MCF 10A (cell line): ENCODE measurements around the gene SLC25A20. TPM values are rescaled to one million over a fixed set of nuclear protein-coding genes. Genes with fewer than 3 reads are reported as not detected.

Experiments used
- BruUV-seq: library from RNA; stranded (reverse); fragments of 400-500 nt; replicated peaks from 2 replicates; lab custom pipeline; 2021; lab: Mats Ljungman, UMichigan
- CTCF ChIA-PET: fragments of 300-600 bp; sonication (Branson Sonifier 250); formaldehyde crosslinking; extraction: SDS; loops from one replicate; lab custom pipeline; 2021; ENCODE audit warnings: antibody characterized with exemption, inconsistent platforms; lab: Yijun Ruan, JAX
- POLR2A ChIA-PET: fragments of 300-600, 350-650 bp; sonication (Branson Sonifier 250); formaldehyde crosslinking; extraction: SDS; loops from one replicate; lab custom pipeline; 2020; ENCODE audit warnings: antibody characterized with exemption, inconsistent platforms; lab: Yijun Ruan, JAX
- DNase-seq: peaks from one replicate; pipeline ENCODE4 v3.0.0-alpha.2; 2018; ENCODE audit not compliant: unreplicated experiment
- H3K27ac Mint-ChIP-seq: one replicate; pipeline ENCODE4 v1.8.0; 2022; ENCODE audit warnings: mild to moderate bottlenecking, low read depth, mixed read lengths; ENCODE audit not compliant: unreplicated experiment
- H3K27me3 Mint-ChIP-seq: one replicate; pipeline ENCODE4 v1.8.0; 2022; ENCODE audit warnings: mixed read lengths; ENCODE audit not compliant: insufficient read depth, unreplicated experiment
- H3K36me3 Mint-ChIP-seq: one replicate; pipeline ENCODE4 v1.8.0; 2022; ENCODE audit warnings: mild to moderate bottlenecking, moderate library complexity, mixed read lengths; ENCODE audit not compliant: insufficient read depth, unreplicated experiment
- H3K4me1 Mint-ChIP-seq: one replicate; pipeline ENCODE4 v1.8.0; 2022; ENCODE audit warnings: mixed read lengths; ENCODE audit not compliant: insufficient read depth, unreplicated experiment
- H3K4me3 Mint-ChIP-seq: one replicate; pipeline ENCODE4 v1.8.0; 2022; ENCODE audit warnings: mild to moderate bottlenecking, moderate library complexity, mixed read lengths; ENCODE audit not compliant: unreplicated experiment
- H3K9me3 Mint-ChIP-seq: one replicate; pipeline ENCODE4 v1.8.0; 2022; ENCODE audit warnings: mixed read lengths; ENCODE audit not compliant: unreplicated experiment
- CTCF ChIP-seq: fragments of 200-600 bp; IDR thresholded peaks from one replicate; pipeline ENCODE4 v1.8.0; 2022; ENCODE audit warnings: antibody characterized with exemption, mild to moderate bottlenecking; ENCODE audit not compliant: unreplicated experiment
- intact Hi-C: fragments of 100-400 bp; cut with micrococcal nuclease; formaldehyde crosslinking; loops from 2 replicates; pipeline ENCODE4 v1.14.1; 2022
- total RNA-seq: library from RNA; stranded (reverse); gene quantifications from 2 replicates; pipeline ENCODE4 v1.2.3, GENCODE V29; 2022

The SLC25A20 gene
- total RNA-seq, 1 experiment from 2014 or later, result 11.5 TPM

GRCh38 chr3:48885753-48886152 is 12.9 kb downstream of the SLC25A20 start:
- H3K36me3 Mint-ChIP-seq, result peaks cover 22% of the 10 kb centered on the region
- TF ChIP-seq CTCF, result no peak
- no peak overlapping the region for H3K4me3 Mint-ChIP-seq
- no peaks in the 10 kb centered on the region for H3K4me1 Mint-ChIP-seq
- H3K9me3 Mint-ChIP-seq, result no peaks in the 10 kb centered on the region
- DNase-seq, result no peak
- BruUV-seq, result no TSS peak
- H3K27ac Mint-ChIP-seq, result no peak overlapping the region
- ChIA-PET CTCF (no interaction called here), POLR2A (no interaction called here)
- H3K27me3 Mint-ChIP-seq, result no peaks in the 10 kb centered on the region
- intact Hi-C loops, result no loop called here

- BruUV-seq, result no TSS peak
These were observed 17.0 kb downstream of the SLC25A20 start for GRCh38 chr3:48881652-48882114.

GRCh38 chr3:48881006-48881405 is 17.7 kb downstream of the SLC25A20 start:
- no TSS peak for BruUV-seq

More at GRCh38 chr3:48881652-48882114, 17.0 kb downstream of the SLC25A20 start:
- Mint-ChIP-seq H3K36me3 (peaks cover 25% of the 10 kb centered on the region), H3K27me3 (no peaks in the 10 kb centered on the region), H3K4me1 (no peaks in the 10 kb centered on the region), H3K9me3 (no peaks in the 10 kb centered on the region), H3K4me3 (no peak overlapping the region), H3K27ac (no peak overlapping the region)
- ChIA-PET POLR2A (interaction anchor here (1.9 kb wide), 1 partner anchor 17 kb away, joined by 5 read pairs; the partner anchor contains the start of gene SLC25A20), CTCF (no interaction called here)
- TF ChIP-seq CTCF, result no peak
- intact Hi-C loops, result no loop called here
- no peak for DNase-seq

GRCh38 chr3:48879994-48880377 is 18.7 kb downstream of the SLC25A20 start:
- no peaks in the 10 kb centered on the region for H3K4me1 Mint-ChIP-seq
- intact Hi-C loops, result no loop called here
- H3K27ac Mint-ChIP-seq, result no peak overlapping the region
- H3K9me3 Mint-ChIP-seq, result no peaks in the 10 kb centered on the region
- CTCF ChIA-PET, result no interaction called here
- no peaks in the 10 kb centered on the region for H3K27me3 Mint-ChIP-seq
- DNase-seq, result no peak
- peaks cover 20% of the 10 kb centered on the region for H3K36me3 Mint-ChIP-seq
- POLR2A ChIA-PET, result no interaction called here
- BruUV-seq, result no TSS peak
- TF ChIP-seq CTCF, result no peak
- H3K4me3 Mint-ChIP-seq, result no peak overlapping the region

More at GRCh38 chr3:48881006-48881405, 17.7 kb downstream of the SLC25A20 start:
- Mint-ChIP-seq H3K36me3 (peaks cover 25% of the 10 kb centered on the region), H3K27ac (no peak overlapping the region), H3K9me3 (no peaks in the 10 kb centered on the region), H3K4me1 (no peaks in the 10 kb centered on the region), H3K27me3 (no peaks in the 10 kb centered on the region), H3K4me3 (no peak overlapping the region)
- ChIA-PET CTCF (no interaction called here), POLR2A (interaction anchor here (1.9 kb wide), 1 partner anchor 18 kb away, joined by 5 read pairs; the partner anchor contains the start of gene SLC25A20)
- no peak for DNase-seq
- no peak for TF ChIP-seq CTCF
- intact Hi-C loops, result no loop called here
